Endodermal cell (in vitro differentiated cells): ENCODE data around the gene INTS11. TPM values are rescaled to one million over a fixed set of nuclear protein-coding genes. Genes with fewer than 3 reads are reported as not detected.

Experiments used
- DNase-seq: peaks from one replicate; pipeline ENCODE4 v3.0.0-alpha.2; 2017
- H3K27ac ChIP-seq: 2 replicates; pipeline ENCODE4 v1.5.1; 2013; ENCODE audit warnings: mild to moderate bottlenecking, low read depth, low read length, moderate library complexity
- H3K27me3 ChIP-seq: 2 replicates; pipeline ENCODE4 v1.6.1; 2013; ENCODE audit warnings: mild to moderate bottlenecking, low read length, moderate library complexity; ENCODE audit not compliant: insufficient read depth, control insufficient read depth, poor library complexity, severe bottlenecking
- H3K36me3 ChIP-seq: 2 replicates; pipeline ENCODE4 v1.7.0; 2013; ENCODE audit warnings: mild to moderate bottlenecking, low read length, moderate library complexity; ENCODE audit not compliant: control insufficient read depth, insufficient read depth
- H3K4me1 ChIP-seq: one replicate; pipeline ENCODE4 v1.7.0; 2013; ENCODE audit warnings: low read length; ENCODE audit not compliant: control insufficient read depth, insufficient read depth
- H3K4me3 ChIP-seq: 2 replicates; pipeline ENCODE4 v1.5.1; 2013; ENCODE audit warnings: mild to moderate bottlenecking, low read length, moderate library complexity
- H3K9ac ChIP-seq: 2 replicates; pipeline ENCODE4 v1.6.1; 2013; ENCODE audit warnings: mild to moderate bottlenecking, low read length, moderate library complexity; ENCODE audit not compliant: poor library complexity, severe bottlenecking; ENCODE audit errors: extremely low read depth
- H3K9me3 ChIP-seq: 2 replicates; pipeline ENCODE4 v1.6.1; 2013; ENCODE audit warnings: mild to moderate bottlenecking, low read length, moderate library complexity; ENCODE audit not compliant: control insufficient read depth
- H3K27ac Mint-ChIP-seq: 2 replicates; pipeline ENCODE4 v1.8.0; 2020; ENCODE audit warnings: mixed read lengths
- H3K27me3 Mint-ChIP-seq: 2 replicates; pipeline ENCODE4 v1.8.0; 2021; ENCODE audit warnings: mild to moderate bottlenecking, mixed read lengths; ENCODE audit not compliant: insufficient read depth
- H3K36me3 Mint-ChIP-seq: 2 replicates; pipeline ENCODE4 v1.8.0; 2020; ENCODE audit warnings: low read depth, mixed read lengths
- H3K4me1 Mint-ChIP-seq: 2 replicates; pipeline ENCODE4 v1.8.0; 2020; ENCODE audit warnings: mixed read lengths
- H3K4me3 Mint-ChIP-seq: 2 replicates; pipeline ENCODE4 v1.8.0; 2020; ENCODE audit warnings: mild to moderate bottlenecking, moderate library complexity, mixed read lengths
- H3K9me3 Mint-ChIP-seq: 2 replicates; pipeline ENCODE4 v1.8.0; 2020; ENCODE audit warnings: mild to moderate bottlenecking, mixed read lengths
- CTCF ChIP-seq: fragments of 200-600 bp; sonication (generic); conservative IDR thresholded peaks from 2 replicates; pipeline ENCODE4 v1.5.0; 2021; ENCODE audit warnings: antibody characterized with exemption, mild to moderate bottlenecking
- WGBS, 2 experiments: methylation state at CpG; one replicate each; pipeline versions ENCODE4 v1.1.5 to v1.1.7; 2013; ENCODE audit warnings: missing lambda C conversion rate in 2 of 2, mixed read lengths in 1 of 2; ENCODE audit not compliant: insufficient coverage in 1 of 2, insufficient read length in 1 of 2; 5-methylcytosine and 5-hydroxymethylcytosine counted together
- total RNA-seq, 2 donors: library from RNA; stranded (reverse); fragmentation: NEBNext Ultra II Directional in 1 of 2; extraction: Animal tissue kit (Norgen Biotek cat#: 25700) in 1 of 2; gene quantifications; 2 replicates in 1 of 2; 3 replicates in 1 of 2; pipeline ENCODE4 v1.2.1, GENCODE V29; 2021

INTS11 gene
- total RNA-seq, 2 donors from 2014 or later = 146 to 153 TPM

GRCh38 chr1:1361233-1361981 lies 36.9 kb upstream of the INTS11 start:
- peak; percentile 53 for DNase-seq
- Histone ChIP-seq H3K36me3 (no peaks in the 10 kb centered on the region), H3K27ac (peak overlapping the region; percentile 61), H3K27me3 (no peaks in the 10 kb centered on the region), H3K9ac (no peak overlapping the region), H3K9me3 (peaks cover 8% of the 10 kb centered on the region), H3K4me1 (peaks cover 3% of the 10 kb centered on the region), H3K4me3 (no peak overlapping the region)
- no peak for TF ChIP-seq CTCF
- Mint-ChIP-seq H3K27me3 (peaks cover 8% of the 10 kb centered on the region), H3K4me1 (peaks cover 20% of the 10 kb centered on the region), H3K27ac (peak overlapping the region; percentile 86), H3K36me3 (no peaks in the 10 kb centered on the region), H3K4me3 (no peak overlapping the region), H3K9me3 (no peaks in the 10 kb centered on the region)
- 72 to 80% methylated on average over 13 to 34 of the region's 35 CpGs for WGBS, 2 experiments

- Histone ChIP-seq H3K27ac (no peak overlapping the region), H3K9ac (no peak overlapping the region), H3K27me3 (no peaks in the 10 kb centered on the region), H3K4me3 (no peak overlapping the region), H3K4me1 (peaks cover 3% of the 10 kb centered on the region), H3K36me3 (no peaks in the 10 kb centered on the region), H3K9me3 (no peaks in the 10 kb centered on the region)
- no peaks in the 10 kb centered on the region for H3K9me3 Mint-ChIP-seq
- H3K4me3 Mint-ChIP-seq = no peak overlapping the region
- no peaks in the 10 kb centered on the region for H3K36me3 Mint-ChIP-seq
- H3K4me1 Mint-ChIP-seq = peaks cover 20% of the 10 kb centered on the region
- WGBS, 2 experiments = 89 to 90% methylated on average over 14 to 20 of the region's 20 CpGs
- DNase-seq = peak; percentile 81
- no peak for TF ChIP-seq CTCF
- H3K27ac Mint-ChIP-seq = peak overlapping the region; percentile 39
- peaks cover 8% of the 10 kb centered on the region for H3K27me3 Mint-ChIP-seq
Observed at GRCh38 chr1:1360506-1361169, 36.2 kb upstream of the INTS11 start.

GRCh38 chr1:1359664-1360468 lies 35.4 kb upstream of the INTS11 start:
- peak overlapping the region; percentile 94 for H3K27ac ChIP-seq
- H3K4me3 Mint-ChIP-seq = no peak overlapping the region
- WGBS, 2 experiments = 64 to 81% methylated on average over 16 to 28 of the region's 28 CpGs

More at GRCh38 chr1:1359664-1360468, 35.4 kb upstream of the INTS11 start:
- H3K4me1 Mint-ChIP-seq = peaks cover 20% of the 10 kb centered on the region
- no peaks in the 10 kb centered on the region for H3K9me3 Mint-ChIP-seq
- no peak for DNase-seq
- no peak for TF ChIP-seq CTCF
- Histone ChIP-seq H3K27me3 (no peaks in the 10 kb centered on the region), H3K36me3 (no peaks in the 10 kb centered on the region), H3K4me3 (no peak overlapping the region), H3K9me3 (no peaks in the 10 kb centered on the region), H3K4me1 (peaks cover 3% of the 10 kb centered on the region), H3K9ac (no peak overlapping the region)
- no peak overlapping the region for H3K27ac Mint-ChIP-seq
- H3K27me3 Mint-ChIP-seq = peaks cover 9% of the 10 kb centered on the region
- no peaks in the 10 kb centered on the region for H3K36me3 Mint-ChIP-seq
